BE2C (cell line): Measurements from ENCODE around the gene RFX4.

ENCODE experiments used
- DNase-seq: peaks from one replicate; pipeline ENCODE4 v3.0.0-alpha.2; 2020
- H3K27me3 ChIP-seq: fragments of 250-450 bp; sonication (Bioruptor Pico); 2 replicates; pipeline ENCODE4 v1.5.1; 2020; ENCODE audit warnings: mild to moderate bottlenecking
- H3K36me3 ChIP-seq: fragments of 250-450 bp; sonication (Bioruptor Pico); 2 replicates; pipeline ENCODE4 v1.5.1; 2020; ENCODE audit warnings: mild to moderate bottlenecking
- H3K4me1 ChIP-seq: fragments of 250-450 bp; sonication (Bioruptor Pico); 2 replicates; pipeline ENCODE4 v1.5.1; 2020
- H3K4me3 ChIP-seq: 2 replicates; pipeline ENCODE4 v1.5.1; 2011; ENCODE audit warnings: low read depth, low read length
- H3K9me3 ChIP-seq: fragments of 250-450 bp; sonication (Bioruptor Pico); 2 replicates; pipeline ENCODE4 v1.5.1; 2020
- CTCF ChIP-seq: IDR thresholded peaks from 2 replicates; pipeline ENCODE4 v1.5.1; 2012; ENCODE audit warnings: mild to moderate bottlenecking, low read depth, low read length

RFX4 gene

DNA sequence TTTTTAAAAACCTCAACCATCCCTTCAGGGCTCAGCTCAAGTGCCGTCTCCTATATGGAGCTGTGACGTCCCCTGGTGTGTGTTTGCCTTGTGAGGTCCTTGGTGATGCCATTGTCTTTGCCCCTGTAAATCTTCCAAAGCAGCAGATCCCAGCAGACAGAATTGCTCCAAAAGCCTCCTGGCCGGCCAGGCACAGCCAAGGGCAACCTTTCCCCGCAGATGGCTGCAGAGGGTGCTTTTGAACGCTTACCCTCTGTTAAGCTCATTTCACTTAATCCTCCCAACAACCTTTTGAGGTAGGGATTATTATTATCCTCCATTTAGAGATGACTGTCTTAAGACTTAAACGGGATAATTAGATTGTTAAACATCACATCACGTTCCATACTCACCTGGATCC is 51.4 kb downstream of the RFX4 start:
- H3K4me1 ChIP-seq: no peaks in the 10 kb centered on the region
- H3K4me3 ChIP-seq: no peak overlapping the region
- H3K9me3 ChIP-seq: no peaks in the 10 kb centered on the region
- peaks cover 35% of the 10 kb centered on the region for H3K27me3 ChIP-seq
- no peaks in the 10 kb centered on the region for H3K36me3 ChIP-seq
- no peak for DNase-seq
- no peak for TF ChIP-seq CTCF

DNA sequence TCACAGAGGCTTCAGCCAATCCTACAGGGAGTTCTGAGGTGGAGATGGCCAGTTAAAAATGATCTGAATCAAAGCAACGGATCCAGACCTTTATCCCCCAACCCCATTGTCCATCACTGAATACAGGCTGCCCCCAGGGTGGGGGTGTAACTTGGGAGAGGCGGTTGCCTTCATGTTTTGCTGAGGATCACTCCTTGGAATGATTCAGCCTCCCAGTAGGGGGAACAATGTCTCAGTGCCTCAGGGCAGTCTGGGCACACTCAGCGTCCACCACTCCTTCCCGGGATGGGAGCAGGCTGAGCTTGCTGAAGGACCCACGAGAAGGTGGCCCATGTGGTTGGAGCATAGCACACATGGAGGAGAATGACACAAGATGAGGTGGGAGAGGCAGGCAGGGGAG is 60.2 kb downstream of the RFX4 start:
- TF ChIP-seq CTCF: no peak
- no peak for DNase-seq
- Histone ChIP-seq H3K4me3 (no peak overlapping the region), H3K36me3 (no peaks in the 10 kb centered on the region), H3K4me1 (no peaks in the 10 kb centered on the region), H3K27me3 (peaks cover 5% of the 10 kb centered on the region), H3K9me3 (no peaks in the 10 kb centered on the region)

GRCh38 chr12:106644335-106645073 is 61.7 kb downstream of the RFX4 start:
- Histone ChIP-seq H3K4me3 (no peak overlapping the region), H3K27me3 (peaks cover 5% of the 10 kb centered on the region), H3K4me1 (no peaks in the 10 kb centered on the region), H3K36me3 (no peaks in the 10 kb centered on the region), H3K9me3 (no peaks in the 10 kb centered on the region)
- no peak for TF ChIP-seq CTCF
- DNase-seq: no peak

DNA sequence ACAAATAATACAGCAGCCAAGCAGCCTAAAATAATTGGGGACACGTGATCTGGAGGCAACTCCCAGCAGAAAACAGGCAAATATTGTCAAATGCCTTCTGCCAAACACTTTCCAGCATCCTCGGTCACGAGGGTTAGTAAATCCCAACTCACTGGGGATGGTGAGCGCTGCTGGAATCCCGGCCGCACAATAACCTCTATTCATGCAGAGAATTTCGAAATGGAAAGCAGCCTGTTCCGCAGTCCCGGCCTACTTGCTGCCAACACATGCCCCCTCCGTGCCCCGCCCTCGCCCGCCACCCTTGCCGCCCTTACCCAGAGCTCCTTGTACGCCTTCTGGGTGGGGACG is 62.2 kb downstream of the RFX4 start:
- no peak for DNase-seq
- H3K27me3 ChIP-seq: peaks cover 5% of the 10 kb centered on the region
- no peaks in the 10 kb centered on the region for H3K4me1 ChIP-seq
- no peak overlapping the region for H3K4me3 ChIP-seq
- no peak for TF ChIP-seq CTCF
- H3K36me3 ChIP-seq: no peaks in the 10 kb centered on the region
- no peaks in the 10 kb centered on the region for H3K9me3 ChIP-seq

GRCh38 chr12:106645465-106646330 is 62.9 kb downstream of the RFX4 start:
- no peak overlapping the region for H3K4me3 ChIP-seq
- DNase-seq: no peak
- peaks cover 5% of the 10 kb centered on the region for H3K27me3 ChIP-seq
- no peak for TF ChIP-seq CTCF
- no peaks in the 10 kb centered on the region for H3K9me3 ChIP-seq
- H3K4me1 ChIP-seq: no peaks in the 10 kb centered on the region
- H3K36me3 ChIP-seq: no peaks in the 10 kb centered on the region

DNA sequence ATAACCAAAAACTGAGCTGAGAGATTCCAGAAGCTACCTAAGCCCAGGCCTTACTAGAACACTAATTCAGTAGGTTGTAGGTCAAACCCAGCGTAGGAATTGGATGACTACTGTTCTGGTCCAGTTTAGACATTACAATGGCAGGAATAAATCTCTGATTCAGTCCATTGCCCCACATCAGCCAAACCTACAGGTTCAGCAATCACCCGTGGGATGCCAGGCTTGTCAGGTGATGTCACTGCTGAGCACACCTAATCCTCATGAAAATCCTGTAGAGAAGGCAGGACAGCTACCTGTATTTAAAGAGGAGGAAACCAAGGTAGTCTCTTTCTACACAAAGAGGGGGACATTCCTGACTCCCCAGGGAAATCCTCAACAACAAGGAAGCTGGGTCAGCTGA is 63.7 kb downstream of the RFX4 start:
- H3K27me3 ChIP-seq: peaks cover 7% of the 10 kb centered on the region
- no peak overlapping the region for H3K4me3 ChIP-seq
- H3K36me3 ChIP-seq: no peaks in the 10 kb centered on the region
- H3K9me3 ChIP-seq: no peaks in the 10 kb centered on the region
- no peak for TF ChIP-seq CTCF
- H3K4me1 ChIP-seq: no peaks in the 10 kb centered on the region
- no peak for DNase-seq
